GM18517 (cell line): ENCODE results near the gene SPRY1.

ENCODE experiments used
- ATAC-seq: cut with Tn5 transposase; IDR thresholded peaks from one replicate; pipeline ENCODE4 v1.9.1; 2021; ENCODE audit warnings: mild to moderate bottlenecking, moderate library complexity; ENCODE audit not compliant: unreplicated experiment

SPRY1 gene, protein sequence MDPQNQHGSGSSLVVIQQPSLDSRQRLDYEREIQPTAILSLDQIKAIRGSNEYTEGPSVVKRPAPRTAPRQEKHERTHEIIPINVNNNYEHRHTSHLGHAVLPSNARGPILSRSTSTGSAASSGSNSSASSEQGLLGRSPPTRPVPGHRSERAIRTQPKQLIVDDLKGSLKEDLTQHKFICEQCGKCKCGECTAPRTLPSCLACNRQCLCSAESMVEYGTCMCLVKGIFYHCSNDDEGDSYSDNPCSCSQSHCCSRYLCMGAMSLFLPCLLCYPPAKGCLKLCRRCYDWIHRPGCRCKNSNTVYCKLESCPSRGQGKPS

DNA sequence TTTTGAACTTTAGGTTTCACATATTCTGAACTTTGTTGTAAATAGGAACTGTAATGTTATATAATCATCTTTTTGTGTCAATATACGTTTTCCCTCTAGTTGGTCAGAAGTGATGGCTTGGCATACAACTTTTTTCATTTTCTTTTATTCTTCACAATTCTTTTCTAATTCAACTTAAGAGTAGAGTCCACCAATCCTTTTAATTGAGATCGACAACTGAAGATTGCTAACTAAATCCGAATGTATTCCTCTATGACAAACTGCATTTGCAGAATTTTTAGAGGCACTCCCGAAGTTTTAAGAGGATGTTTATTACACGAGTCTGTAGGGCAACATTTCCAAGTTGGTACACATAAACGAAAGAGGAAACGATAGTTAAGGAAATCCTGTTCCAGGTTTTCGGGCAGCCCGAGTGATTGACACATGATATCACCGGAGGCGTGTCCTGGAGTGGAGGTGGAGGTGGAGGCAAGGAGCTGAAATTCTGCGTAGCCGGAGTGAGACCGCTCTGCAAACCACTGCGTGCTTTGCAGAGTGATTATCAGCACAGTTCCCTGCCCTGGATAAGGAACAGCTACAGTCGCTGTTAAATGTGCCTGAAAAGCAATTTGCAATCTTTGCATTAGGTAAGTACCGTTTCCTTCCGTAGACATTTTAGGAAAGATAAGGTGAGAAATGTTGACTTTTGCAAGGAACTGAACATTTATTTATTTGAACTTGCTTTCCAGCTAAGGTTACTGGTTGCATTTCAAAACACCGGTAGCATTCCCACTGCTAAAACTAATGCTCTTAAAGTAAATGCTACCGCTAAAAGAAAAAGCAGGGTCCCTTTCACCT, at the start of gene SPRY1:
TSS of gene SPRY1 (plus strand) at position 489 of the 837 bp plus-strand sequence. CDS start 4,797 bp downstream, outside the sequence.
- peak; percentile 51 for ATAC-seq

DNA sequence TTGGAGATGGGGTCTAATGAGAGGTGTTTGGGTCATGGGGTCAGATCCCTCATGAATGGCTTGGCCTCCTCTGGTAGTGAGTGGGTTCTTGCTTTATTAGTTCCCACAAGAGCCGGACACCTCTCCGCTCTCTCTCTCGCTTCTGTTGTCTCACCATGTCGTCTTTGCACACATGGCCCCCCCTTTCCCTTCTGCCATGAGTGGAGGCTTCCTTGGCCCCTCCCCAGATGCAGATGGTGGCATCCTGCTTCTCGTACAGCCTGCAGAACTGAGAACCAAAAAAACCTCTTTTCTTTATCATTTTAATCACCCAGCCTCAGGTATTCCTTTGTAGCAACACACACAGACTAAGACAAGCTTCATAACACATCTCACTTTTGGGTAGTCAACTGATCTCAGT, 49.6 kb upstream of the SPRY1 start:
- ATAC-seq = no peak

DNA sequence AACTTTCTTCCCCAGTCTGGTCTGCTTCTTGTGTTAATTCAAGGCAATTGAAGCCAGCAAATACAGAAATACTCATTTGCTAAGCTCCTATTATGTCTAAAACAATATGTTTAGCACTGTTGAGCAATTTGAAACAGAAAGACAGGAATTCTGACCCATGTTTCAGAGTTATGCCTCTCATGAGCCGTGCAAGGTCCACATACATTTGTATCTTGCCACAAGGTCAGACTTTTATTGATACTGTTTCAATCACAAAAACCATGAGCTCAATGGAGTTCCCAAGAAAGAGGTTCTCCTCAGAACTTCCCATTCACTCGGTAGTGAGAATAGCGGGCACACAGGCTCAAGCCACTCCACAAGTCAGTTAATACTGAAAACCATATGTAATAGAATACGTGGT, 47.6 kb upstream of the SPRY1 start:
- ATAC-seq = no peak

DNA sequence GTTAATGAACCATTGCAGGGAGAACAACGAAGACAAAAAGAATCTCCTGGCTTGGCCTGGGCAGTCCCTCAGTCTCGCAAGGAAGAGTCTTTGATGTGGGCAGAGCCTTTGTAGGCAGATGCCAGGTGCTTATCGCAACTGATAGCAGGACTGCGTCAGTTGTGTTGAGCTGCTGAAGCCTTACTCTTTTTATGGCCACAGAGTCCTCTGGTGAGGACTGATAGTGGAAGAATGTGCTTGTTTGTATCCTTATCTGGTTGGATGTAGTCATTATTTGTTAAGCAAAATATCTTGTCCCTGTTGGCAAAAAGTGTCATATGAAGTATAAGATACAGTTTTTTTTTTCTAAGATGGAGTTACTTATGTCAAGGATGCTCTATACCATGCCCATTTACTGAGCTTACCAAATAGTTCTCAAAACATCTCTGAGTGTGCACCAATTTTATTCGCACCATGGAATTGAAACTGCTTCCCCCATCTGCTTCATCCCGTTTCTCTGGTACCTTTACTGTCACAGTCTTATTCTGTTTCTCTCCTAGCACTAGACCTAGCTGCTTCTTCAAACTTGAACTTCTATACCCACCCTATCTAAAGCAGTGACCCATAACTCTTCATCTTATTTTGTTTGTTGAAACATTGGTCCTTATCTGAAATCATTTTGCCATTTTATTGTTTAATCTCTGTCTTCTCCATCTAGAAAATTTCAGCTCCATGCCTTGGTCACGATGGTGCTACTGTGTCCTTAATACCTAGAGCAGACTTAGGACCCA, 47.0 kb upstream of the SPRY1 start:
- no peak for ATAC-seq

DNA sequence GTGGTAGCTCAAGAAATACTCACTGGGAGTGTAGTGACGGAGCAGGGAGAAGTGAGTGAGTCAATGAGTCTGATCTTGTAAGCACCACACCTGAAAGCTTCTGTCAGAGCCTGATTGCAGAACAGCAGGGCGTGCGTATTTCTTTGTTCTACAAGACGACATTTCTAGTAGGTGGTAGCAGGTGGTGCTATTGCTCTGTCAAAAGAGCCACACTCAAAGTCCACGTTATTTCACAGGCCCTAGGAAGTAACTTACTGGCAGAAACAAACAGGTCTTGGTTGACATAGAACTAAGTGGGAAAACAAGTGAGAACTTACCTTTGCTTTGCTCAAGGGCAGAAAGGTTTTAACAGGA, 46.4 kb upstream of the SPRY1 start:
- ATAC-seq = no peak

DNA sequence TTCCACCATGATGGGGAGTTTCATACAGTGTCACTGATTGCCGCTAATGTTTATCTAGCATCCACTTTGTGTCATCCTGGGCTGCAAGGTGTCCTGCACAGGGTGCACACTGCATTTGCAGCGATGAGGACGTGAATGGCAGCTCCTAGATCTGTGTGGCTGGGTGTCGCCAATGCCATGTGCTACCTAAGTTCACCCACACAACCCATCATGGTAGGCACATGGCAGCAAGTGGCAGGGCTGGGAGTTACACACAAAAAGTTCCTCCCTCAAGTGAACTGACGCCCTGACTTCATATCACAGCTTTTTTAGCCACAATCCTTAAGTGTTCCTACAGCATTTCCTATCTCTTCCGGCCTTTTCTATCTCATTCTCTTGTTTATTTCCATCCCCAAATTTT, 45.9 kb upstream of the SPRY1 start:
- ATAC-seq = no peak

DNA sequence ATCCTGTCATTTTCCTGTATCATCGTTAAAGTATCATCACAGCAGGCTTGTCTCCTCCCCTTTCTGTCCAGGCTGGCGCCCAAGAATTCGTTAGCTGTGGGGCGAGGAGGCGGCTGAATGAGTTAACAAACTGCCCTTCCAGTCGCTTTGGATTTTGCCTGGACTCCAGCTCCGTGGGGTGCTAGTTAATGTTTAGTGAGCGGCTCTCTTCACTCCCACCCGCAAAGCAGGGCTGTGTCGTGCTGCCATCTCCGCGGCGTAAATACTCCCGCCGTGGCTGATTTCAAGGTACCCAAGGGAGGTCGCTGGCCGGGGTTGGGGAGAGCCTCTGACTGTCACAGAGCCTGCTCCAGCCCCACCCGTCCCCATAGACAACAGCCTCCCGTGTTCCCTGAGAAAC, 44.9 kb upstream of the SPRY1 start:
- no peak for ATAC-seq

DNA sequence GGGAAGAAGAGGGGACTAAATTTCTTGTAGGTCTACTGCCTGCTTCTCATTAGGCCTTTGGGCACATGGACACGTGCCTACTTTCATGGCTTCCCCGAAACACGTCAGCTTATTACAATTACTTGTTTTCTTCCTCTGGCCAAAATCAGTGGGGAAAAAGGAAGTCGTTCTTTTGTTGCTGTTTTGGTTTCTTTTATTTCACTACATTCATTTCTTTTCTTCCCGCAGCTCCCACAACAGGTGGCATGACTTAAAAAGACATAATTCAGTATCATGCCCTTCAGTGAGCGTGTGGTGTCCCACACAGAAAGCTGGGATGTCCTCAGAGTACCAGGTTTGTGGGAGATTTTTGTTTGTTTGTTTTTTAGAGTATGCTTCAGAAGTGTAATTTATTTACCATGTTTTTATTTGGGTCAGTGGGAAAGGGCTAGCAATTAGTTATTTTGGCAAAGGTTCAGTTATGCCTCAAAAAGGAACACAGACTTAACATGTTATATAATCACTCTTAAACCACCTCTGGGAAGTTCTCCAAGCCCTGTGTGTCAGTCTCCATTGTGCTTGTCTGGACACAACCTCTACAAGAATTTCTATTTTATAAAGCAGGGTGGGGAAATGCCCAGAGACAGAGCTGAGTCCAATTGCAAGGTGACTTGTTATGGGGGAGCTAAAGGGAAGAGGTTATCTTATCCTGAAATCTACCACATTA, 44.2 kb upstream of the SPRY1 start:
- ATAC-seq = no peak

DNA sequence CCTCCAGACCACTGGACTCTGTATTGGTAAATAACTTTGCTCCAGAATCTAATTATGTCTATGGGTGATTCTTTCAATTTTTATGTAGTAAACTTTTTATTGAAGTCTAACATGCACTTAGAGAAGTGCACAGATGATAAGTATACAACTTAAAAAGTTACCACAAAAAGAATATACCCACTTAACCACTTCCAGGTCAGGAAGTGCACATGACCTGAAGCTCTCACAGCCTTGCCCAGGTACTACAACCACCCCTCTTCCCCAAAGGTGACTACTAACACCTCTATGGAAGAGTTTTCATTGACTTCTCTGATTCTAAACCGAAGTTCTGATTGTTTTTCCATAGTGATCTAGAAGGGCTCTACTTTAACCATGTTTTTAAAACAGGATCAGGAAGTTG, 43.6 kb upstream of the SPRY1 start:
- ATAC-seq = no peak

DNA sequence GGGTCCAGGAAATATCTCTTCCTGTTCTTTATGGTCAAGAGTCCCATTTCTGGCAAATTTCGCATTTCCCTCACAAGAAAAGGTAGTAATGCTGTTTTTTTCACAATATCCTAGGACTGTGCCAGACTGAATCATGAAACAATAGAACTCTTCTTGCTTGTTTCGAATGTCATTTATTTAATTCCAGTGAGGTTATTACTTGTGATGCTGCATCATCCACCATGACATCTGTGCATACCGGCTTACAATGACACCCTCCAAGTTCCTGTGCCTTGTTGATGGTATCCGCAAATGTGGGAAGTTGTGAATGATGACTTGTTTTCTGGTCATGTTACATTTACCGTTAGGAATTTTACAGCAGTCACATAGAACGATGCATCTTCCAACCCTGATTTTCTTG, 42.9 kb upstream of the SPRY1 start:
- ATAC-seq = no peak

DNA sequence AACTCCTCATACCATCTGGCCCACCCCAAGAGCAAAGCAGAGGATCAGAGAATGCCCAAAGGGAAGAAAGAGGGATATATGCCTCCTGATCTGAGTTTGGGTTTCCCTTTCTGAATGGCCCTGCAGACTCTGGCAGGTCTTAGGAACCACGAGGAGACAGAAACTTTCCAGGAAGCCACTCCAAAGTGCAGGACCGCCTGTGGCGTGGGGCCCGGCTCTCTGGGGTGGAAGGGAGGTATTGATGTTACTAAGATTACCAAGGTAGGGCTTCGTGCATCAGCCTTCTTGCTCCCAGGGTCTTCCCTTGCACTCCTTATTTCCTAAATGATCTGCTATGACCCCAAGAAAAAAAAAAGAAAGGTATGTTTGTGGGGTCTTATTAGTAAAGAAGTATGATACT, 41.9 kb upstream of the SPRY1 start:
- ATAC-seq = no peak

DNA sequence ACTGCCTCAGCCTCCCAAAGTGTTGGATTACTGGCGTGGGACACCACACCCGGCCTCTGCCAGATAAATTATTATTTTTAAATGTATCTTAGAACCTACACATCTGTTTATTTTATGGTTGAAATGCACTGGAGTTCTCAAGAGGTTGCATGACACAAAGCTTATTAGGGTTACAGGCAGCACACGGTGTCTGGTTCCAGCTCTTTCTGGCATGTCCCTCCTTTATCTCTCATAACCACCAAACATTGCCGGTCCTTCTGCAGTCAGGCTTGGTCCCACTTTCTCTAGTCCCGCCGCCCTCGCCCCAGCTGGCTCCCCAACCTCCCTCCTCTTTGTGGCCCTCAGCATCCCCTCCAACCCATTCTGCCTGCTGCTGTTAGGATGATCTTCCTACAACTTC, 39.7 kb upstream of the SPRY1 start:
- ATAC-seq = no peak

DNA sequence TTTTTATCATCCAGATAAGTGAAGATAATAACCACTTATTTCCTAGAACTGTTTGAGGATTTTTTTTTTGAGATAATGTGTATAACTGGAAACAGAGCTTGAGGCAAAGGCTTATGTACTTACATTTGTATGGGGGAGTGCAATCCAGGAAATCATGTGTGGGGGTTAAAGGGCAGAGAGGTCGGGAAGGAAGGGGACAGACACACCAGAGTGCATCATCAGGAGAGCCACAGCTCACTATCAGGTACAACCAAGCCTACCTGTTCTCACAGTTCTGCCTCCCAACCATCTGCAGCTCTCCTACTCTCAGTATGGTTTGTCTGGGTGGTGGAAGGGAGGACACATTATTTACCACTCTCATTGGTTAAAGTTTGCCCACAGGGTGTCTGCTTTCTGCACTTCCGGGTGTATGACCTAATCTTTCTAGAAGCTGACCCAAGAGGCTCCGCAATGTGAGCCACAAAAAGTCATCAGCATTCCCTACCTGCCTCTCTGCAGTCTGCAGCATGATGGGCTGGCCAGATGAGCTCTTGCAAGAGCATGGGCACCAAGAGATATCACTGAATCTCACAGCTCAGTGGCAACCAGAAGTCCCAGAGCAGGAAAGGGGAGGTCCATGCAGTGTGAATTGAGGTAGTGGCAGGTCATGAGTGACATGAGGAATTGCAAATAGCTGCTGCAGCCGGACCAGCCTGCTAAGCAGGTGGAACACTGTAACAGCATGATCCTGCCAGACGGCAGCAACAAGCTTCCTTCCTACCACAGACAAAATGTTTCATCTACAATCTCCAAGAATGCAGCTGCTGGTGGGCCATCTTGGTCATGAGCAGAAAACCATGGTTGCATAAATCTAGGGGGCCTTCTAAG, 36.9 kb upstream of the SPRY1 start:
- ATAC-seq = no peak

DNA sequence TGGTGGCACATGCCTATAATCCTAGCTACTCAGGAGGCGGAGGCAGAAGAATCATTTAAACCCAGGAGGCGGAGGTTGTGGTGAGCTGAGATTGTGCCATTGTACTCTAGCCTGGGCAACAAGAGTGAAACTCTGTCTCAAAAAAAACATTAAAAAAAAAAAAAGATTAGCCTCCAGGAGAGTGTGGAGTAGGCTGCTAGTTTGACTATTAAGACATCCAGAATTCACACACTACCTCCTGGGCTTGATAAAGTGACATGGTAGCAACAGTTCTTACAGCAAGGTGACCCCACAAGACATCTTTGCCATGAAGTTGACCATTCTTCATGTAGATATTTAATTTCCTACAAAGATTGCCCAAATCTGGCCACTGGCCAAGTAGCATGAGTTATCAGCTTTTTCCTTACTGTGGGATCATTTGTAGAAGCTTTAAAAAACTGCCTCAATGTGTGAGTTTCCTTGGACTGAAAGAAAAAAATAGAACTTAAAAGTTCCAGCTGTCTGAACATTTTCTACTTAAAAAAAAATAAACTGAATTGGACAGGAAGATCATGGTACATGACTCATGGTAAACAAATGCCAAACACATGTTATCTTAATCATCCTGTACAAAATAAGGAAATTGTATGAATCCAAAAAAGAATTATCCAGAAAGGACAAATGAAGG, 35.3 kb upstream of the SPRY1 start:
- no peak for ATAC-seq

DNA sequence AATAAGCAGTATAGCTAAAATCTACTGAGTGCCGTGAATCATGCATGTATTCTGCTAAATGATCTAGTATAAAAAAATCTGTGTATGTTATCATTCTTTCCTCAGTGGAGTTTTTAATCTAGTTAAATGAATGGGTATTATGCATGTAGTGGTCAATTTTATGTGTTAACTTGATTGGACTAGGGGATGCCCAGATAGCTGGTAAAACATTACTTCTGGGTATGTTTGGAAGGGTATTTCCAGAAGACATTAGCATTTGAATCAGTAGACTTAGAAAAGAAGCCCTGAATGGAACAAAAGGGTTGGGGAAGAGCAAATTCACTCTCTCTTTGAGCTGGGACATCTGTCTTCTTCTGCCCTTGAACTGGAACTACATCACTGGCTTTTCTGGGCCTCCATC, 34.5 kb upstream of the SPRY1 start:
- ATAC-seq = no peak

DNA sequence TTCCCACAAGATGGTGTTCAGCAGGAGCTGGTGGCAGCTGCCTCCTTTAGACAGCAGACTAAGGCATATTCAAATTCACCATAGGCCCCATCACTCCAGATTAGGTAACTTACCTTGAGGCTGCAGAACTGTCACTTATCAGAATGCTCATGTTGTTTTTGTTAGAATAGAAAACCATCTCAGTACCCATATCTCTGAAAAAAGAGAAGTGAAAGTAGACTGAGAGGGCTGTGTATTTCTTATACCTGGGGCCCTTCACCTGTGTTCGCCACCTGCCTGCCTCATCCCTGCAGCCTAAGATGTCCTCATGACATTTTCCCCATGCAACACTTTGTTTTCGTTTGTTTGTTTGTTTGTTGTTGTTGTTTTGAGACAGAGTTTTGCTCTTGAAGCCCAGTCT, 32.9 kb upstream of the SPRY1 start:
- ATAC-seq = peak; percentile 99

DNA sequence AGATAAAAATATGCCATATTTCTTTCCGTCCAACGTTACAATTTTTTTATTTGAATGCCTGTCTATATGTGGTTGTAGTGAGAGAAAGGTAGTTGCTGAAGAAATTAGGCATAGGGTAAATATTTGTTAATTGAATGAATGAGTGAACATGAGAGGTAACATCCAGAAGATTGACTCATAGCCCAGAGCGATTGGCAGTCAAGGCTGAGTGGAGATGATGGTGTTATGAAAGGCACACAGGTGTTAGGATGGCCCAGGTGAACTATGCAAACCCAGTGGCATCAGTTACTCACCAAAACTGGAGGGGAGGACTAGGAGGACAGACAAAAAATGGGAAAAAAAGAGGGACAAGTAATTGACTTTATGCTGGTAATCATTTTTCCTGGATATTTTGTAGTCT, 31.7 kb upstream of the SPRY1 start:
- no peak for ATAC-seq

DNA sequence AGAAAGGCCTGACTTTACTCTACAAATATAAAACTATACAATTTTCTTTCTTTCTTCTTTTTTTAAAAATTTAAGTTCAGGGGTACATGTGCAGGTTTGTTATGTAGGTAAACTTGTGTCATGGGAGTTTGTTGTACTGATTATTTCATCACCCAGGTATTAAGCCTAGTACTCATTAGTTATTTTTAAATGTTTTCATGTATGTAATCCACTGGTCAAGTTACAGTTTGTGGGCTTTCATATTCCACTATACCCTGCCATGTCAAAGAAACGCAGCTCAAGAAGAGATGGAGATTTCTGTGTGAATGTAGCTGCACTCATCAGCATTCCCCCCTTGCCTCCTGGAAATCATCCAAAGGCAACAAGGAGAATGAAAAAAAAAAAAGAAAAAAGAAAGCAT, 31.2 kb upstream of the SPRY1 start:
- ATAC-seq = no peak

DNA sequence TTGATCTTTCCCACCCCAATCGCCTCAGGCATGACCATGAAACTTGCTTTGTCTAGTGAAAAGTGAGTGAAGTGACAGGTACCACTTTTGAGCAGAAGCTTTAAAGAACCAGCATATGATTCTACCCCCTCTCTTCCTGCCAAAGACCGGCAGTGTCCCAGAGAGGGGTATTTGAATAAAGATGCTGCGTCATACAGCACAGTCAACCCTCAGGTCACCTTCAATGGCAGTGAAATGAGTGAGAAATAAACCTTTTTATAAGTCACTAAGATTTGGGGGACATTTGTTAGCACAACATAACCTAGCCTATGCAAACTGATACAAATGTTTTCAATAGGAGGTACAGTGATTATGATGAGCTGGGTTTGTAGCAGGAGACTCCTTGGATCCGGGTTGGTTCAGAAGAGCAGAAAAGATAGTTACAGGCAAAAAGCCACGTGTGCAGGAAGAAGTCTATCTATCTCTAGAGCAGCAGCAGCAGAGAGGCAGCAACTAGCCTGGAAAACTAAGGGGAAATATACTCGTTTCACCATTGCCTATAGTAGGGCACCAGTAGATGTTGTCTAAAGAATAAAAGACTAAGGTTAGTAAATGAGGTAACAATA, 30.3 kb upstream of the SPRY1 start:
- ATAC-seq = no peak
